ENCODE measurements around the gene AGAP2.

- TF ChIP-seq CTCF (optimal IDR thresholded peaks at IDR 0.05 in 1 of 3, IDR thresholded peaks at IDR 0.05 in 1 of 3, conservative IDR thresholded peaks at IDR 0.05 in 1 of 3; ENCODE audit: extremely low read depth in 1 of 3, insufficient read depth in 2 of 3, low read length in 3 of 3) (no peak), EZH2 (IDR thresholded peaks at IDR 0.05; ENCODE audit: low read length) (no peak)
Observed at GRCh38 chr12:57746025-57746424, 7.5 kb upstream of the AGAP2 start.
